Tibial nerve (tissue), 4 donors: ENCODE measurements around the gene CREBL2. TPM values are rescaled to one million over a fixed set of nuclear protein-coding genes. Genes with fewer than 3 reads are reported as not detected.
"Not testable (repeated sequence)": the region's sequence is repeated elsewhere in the genome, so short reads cannot be mapped to it uniquely, and the experiment has no call there.

Experiments used
- DNase-seq, 2 donors: peaks; one replicate each; pipeline ENCODE4 v3.0.0-alpha.2; 2019; ENCODE audit warnings: low spot score in 2 of 2
- H3K27ac ChIP-seq, 4 donors: fragments of 200-600 bp; sonication (generic) in 3 of 4; one replicate each; pipeline ENCODE4 v1.5.1; 2017 to 2019; ENCODE audit warnings: mild to moderate bottlenecking in 1 of 4
- H3K27me3 ChIP-seq, 2 donors: fragments of 200-600 bp; sonication (generic) in 1 of 2; one replicate each; pipeline versions ENCODE4 v1.5.1 to v1.6.0; 2017 to 2019
- H3K36me3 ChIP-seq, 3 donors: fragments of 200-600 bp; sonication (generic); one replicate each; pipeline ENCODE4 v1.5.1; 2018 to 2019
- H3K4me1 ChIP-seq, 4 donors: fragments of 200-600 bp; sonication (generic) in 3 of 4; one replicate each; pipeline ENCODE4 v1.5.1; 2017 to 2019
- H3K4me3 ChIP-seq, 4 donors: fragments of 200-600 bp; sonication (generic) in 3 of 4; one replicate each; pipeline ENCODE4 v1.5.1; 2017 to 2019; ENCODE audit warnings: mild to moderate bottlenecking in 1 of 4, moderate library complexity in 1 of 4
- H3K9me3 ChIP-seq, 4 donors: fragments of 200-600 bp; sonication (generic) in 3 of 4; one replicate each; pipeline ENCODE4 v1.5.1; 2017 to 2019
- EP300 ChIP-seq, 2 donors: sonication (generic); formaldehyde crosslinking; IDR thresholded peaks; one replicate each; pipeline ENCODE4 v1.6.1; 2017; ENCODE audit warnings: antibody characterized with exemption in 2 of 2, mild to moderate bottlenecking in 1 of 2
- POLR2A ChIP-seq, 2 donors: fragments of 450-650 bp; IDR thresholded peaks; one replicate each; pipeline ENCODE4 v1.6.1; 2017; ENCODE audit warnings: antibody characterized with exemption in 2 of 2, mild to moderate bottlenecking in 2 of 2, moderate library complexity in 2 of 2
- WGBS, 2 donors: methylation state at CpG; one replicate each; pipeline ENCODE4 v1.1.5; 2018; 5-methylcytosine and 5-hydroxymethylcytosine counted together
- total RNA-seq, 4 donors: library from RNA; depleted of rRNA; stranded (reverse); fragments of >200 nt; gene quantifications; one replicate each; pipeline ENCODE4 v1.1.0, GENCODE V29; 2016
- TF ChIP-seq, protein P1 (sequence below), 5 experiments: fragments of 200-600 bp in 3 of 5; fragments of 450-650 bp in 2 of 5; sonication (generic) in 3 of 5; IDR thresholded peaks; one replicate each; pipeline ENCODE4 v1.5.1; 2016 to 2019; ENCODE audit warnings: antibody characterized with exemption in 5 of 5, mild to moderate bottlenecking in 3 of 5, moderate library complexity in 2 of 5

The CREBL2 gene
- total RNA-seq, 4 donors from 2014 or later, result 39.9 to 74.7 (median 52.9) TPM

DNA sequence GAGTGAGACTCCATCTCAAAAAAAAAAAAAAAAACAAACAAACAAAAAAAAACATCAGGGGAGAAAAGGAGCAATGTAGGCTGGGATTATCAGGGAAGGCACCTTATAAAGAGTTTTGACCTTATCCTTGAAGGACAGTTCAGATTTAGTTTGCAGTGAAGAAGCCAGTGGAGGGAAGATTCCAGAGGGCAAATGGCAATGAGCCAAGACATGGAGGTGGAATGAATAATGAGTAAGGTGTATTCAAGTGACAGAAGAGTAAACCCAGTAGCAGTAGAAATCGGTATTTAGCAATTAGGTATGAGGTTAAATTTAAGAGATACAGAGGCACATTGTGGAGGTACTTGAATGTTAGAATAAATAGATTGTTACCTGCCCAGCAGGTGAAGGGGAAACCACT, 46.8 kb upstream of the CREBL2 start:
- TF ChIP-seq, protein P1, sequence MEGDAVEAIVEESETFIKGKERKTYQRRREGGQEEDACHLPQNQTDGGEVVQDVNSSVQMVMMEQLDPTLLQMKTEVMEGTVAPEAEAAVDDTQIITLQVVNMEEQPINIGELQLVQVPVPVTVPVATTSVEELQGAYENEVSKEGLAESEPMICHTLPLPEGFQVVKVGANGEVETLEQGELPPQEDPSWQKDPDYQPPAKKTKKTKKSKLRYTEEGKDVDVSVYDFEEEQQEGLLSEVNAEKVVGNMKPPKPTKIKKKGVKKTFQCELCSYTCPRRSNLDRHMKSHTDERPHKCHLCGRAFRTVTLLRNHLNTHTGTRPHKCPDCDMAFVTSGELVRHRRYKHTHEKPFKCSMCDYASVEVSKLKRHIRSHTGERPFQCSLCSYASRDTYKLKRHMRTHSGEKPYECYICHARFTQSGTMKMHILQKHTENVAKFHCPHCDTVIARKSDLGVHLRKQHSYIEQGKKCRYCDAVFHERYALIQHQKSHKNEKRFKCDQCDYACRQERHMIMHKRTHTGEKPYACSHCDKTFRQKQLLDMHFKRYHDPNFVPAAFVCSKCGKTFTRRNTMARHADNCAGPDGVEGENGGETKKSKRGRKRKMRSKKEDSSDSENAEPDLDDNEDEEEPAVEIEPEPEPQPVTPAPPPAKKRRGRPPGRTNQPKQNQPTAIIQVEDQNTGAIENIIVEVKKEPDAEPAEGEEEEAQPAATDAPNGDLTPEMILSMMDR (IDR thresholded peaks at IDR 0.05), result no peak
- TF ChIP-seq EP300 (IDR thresholded peaks at IDR 0.05) (no peak), POLR2A (IDR thresholded peaks at IDR 0.05) (no peak)
- Histone ChIP-seq H3K27me3 (no peaks in the 10 kb centered on the region), H3K4me1 (peaks cover 0 to 23% (median 9%) of the 10 kb centered on the region in 4 donors), H3K36me3 (no peaks in the 10 kb centered on the region), H3K4me3 (no peak overlapping the region), H3K9me3 (no peaks in the 10 kb centered on the region), H3K27ac (no peak overlapping the region)
- 93% methylated on average over 1 of the region's 1 CpG for WGBS, 2 donors
- DNase-seq, result no peak

- DNase-seq, H3K4me3 ChIP-seq, H3K36me3 ChIP-seq, H3K27ac ChIP-seq, H3K9me3 ChIP-seq, H3K27me3 ChIP-seq: not testable (repeated sequence)
- H3K4me1 ChIP-seq, result peaks cover 0 to 15% (median 9%) of the 10 kb centered on the region in 4 donors
- 94 to 97% methylated on average over 23 to 27 of the region's 32 CpGs for WGBS, 2 donors
Measured at GRCh38 chr12:12565971-12566370, 45.7 kb upstream of the CREBL2 start.

DNA sequence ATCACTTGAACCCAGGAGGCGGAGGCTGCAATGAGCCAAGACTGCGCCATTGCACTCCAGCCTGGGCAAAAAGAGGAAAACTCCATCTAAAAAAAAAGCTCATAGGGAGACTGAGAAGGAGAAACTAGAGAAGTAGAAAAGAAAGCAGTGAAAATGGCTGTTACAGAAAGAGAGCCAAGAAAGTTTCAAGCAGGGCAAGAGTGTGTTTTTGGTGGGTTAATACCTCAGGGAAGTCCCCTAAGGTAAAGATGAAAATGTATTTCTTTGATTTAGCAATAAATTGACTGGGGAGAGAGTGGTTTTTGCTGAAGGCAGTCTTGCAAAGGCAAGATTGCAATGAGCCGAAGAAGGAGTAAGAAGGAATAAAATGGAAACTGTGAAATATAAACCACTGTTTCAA, 39.0 kb upstream of the CREBL2 start:
- no peaks in the 10 kb centered on the region for H3K9me3 ChIP-seq
- WGBS, 2 donors, result 85 to 87% methylated on average over 3 of the region's 3 CpGs
- no peaks in the 10 kb centered on the region for H3K4me1 ChIP-seq
- H3K4me3 ChIP-seq, result no peak overlapping the region
- no peaks in the 10 kb centered on the region for H3K36me3 ChIP-seq
- no peak overlapping the region for H3K27ac ChIP-seq
- TF ChIP-seq EP300 (IDR thresholded peaks at IDR 0.05) (no peak), POLR2A (IDR thresholded peaks at IDR 0.05) (no peak)
- TF ChIP-seq, protein P1 (IDR thresholded peaks at IDR 0.05), result no peak
- DNase-seq, result no peak
- no peaks in the 10 kb centered on the region for H3K27me3 ChIP-seq

DNA sequence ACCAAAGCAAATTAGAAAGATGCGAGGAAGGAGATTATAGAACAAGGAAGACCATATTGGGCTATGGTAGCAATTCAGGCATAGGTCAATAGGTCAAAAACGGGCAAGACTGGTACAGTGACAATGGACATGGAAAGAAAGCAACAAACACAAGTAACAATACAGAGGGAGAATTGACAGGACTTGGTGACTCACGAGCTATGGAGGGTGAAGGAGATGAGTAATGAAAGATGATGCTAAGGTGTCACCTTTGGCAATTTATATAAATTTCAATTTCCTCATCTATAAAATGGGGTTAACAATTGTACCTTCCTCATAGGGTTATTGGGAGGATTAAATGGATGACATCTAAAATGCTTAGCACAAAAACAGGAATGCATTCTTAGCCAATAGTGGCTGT, 33.9 kb upstream of the CREBL2 start:
- Histone ChIP-seq H3K27me3 (no peaks in the 10 kb centered on the region), H3K9me3 (no peaks in the 10 kb centered on the region), H3K4me3 (no peak overlapping the region), H3K36me3 (no peaks in the 10 kb centered on the region), H3K4me1 (no peaks in the 10 kb centered on the region), H3K27ac (no peak overlapping the region)
- DNase-seq, result no peak
- TF ChIP-seq, protein P1 (IDR thresholded peaks at IDR 0.05), result no peak
- no peak for TF ChIP-seq EP300 (IDR thresholded peaks at IDR 0.05)
- TF ChIP-seq POLR2A (IDR thresholded peaks at IDR 0.05), result no peak
- WGBS, 2 donors, result 70 to 77% methylated on average over 3 of the region's 3 CpGs

- H3K36me3 ChIP-seq, DNase-seq, H3K9me3 ChIP-seq, H3K27me3 ChIP-seq, H3K4me3 ChIP-seq, H3K4me1 ChIP-seq, H3K27ac ChIP-seq: not testable (repeated sequence)
- 93 to 94% methylated on average over 1 of the region's 1 CpG for WGBS, 2 donors
Measured at GRCh38 chr12:12580716-12581115, 31.0 kb upstream of the CREBL2 start.

DNA sequence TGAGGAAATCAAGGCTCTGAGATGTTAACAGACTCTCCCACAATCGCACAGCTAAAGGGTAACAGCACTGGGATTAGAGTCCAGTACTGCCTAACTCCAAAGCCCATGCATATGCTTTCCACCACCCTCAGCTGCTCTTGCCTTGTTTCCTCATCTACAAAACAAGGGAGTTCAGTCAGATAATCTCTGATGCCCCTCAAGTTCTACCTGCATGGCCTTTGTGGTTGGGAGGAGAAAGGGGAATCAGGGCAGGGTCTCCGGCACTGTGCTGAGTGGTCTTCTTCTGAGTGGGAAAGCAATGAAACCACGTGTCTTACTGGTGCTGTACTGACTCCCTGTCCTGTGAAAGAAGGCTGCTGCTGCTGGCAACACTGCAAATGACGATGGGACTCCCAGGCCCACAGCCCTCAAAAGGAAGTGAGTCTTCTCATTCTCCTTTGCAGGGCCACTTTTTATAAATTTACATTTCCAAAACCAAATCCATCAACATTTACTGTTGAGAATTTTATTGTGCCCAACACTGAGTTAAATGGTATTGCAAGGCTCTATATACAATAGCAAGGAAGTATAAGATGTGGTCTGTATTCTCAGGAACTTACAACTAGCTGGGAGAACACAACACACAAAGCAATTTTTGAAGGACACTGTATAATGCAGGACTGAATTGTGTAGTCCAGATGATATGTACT, 29.3 kb upstream of the CREBL2 start:
- no peaks in the 10 kb centered on the region for H3K27me3 ChIP-seq

More for the DNA sequence above, 29.3 kb upstream of the CREBL2 start:
- H3K27ac ChIP-seq, result no peak overlapping the region
- no peaks in the 10 kb centered on the region for H3K36me3 ChIP-seq
- WGBS, 2 donors, result 79% methylated on average over 4 of the region's 4 CpGs
- TF ChIP-seq, protein P1 (IDR thresholded peaks at IDR 0.05), result no peak
- TF ChIP-seq EP300 (IDR thresholded peaks at IDR 0.05) (no peak), POLR2A (IDR thresholded peaks at IDR 0.05) (no peak)
- H3K4me3 ChIP-seq, result no peak overlapping the region
- no peak for DNase-seq
- H3K4me1 ChIP-seq, result peaks cover 0 to 4% (median 0%) of the 10 kb centered on the region in 4 donors
- H3K9me3 ChIP-seq, result no peaks in the 10 kb centered on the region
